Activated CD4-positive, alpha-beta T cell treated with anti-CD3 and anti-CD28 coated beads for 36 hours (primary cell): ENCODE measurements around the gene LRMDA. TPM values are rescaled to one million over a fixed set of nuclear protein-coding genes. Genes with fewer than 3 reads are reported as not detected.

Source experiments
- ATAC-seq: fragments of 200-7000 bp; cut with Tn5 transposase; one replicate; pipeline ENCODE4 v1.10.0; 2021; ENCODE audit warnings: mild to moderate bottlenecking, moderate library complexity
- CTCF ChIA-PET: fragments of 350-600 bp; sonication (Branson Sonifier 250); formaldehyde crosslinking; loops from one replicate; lab custom pipeline; 2021; ENCODE audit warnings: antibody characterized with exemption; lab: Charles Lee
- POLR2A ChIA-PET: fragments of 350-600 bp; sonication (Branson Sonifier 250); formaldehyde crosslinking; loops from one replicate; lab custom pipeline; 2021; ENCODE audit warnings: antibody characterized with exemption, inconsistent platforms; lab: Charles Lee
- DNase-seq: peaks from one replicate; pipeline ENCODE4 v3.0.0-alpha.2; 2020
- H3K27ac Mint-ChIP-seq: one replicate; pipeline ENCODE4 v1.8.0; 2021; ENCODE audit warnings: mixed read lengths
- H3K27me3 Mint-ChIP-seq: one replicate; pipeline ENCODE4 v1.8.0; 2021; ENCODE audit warnings: mixed read lengths
- H3K36me3 Mint-ChIP-seq: one replicate; pipeline ENCODE4 v1.8.0; 2021; ENCODE audit warnings: low read depth, mixed read lengths
- H3K4me1 Mint-ChIP-seq: one replicate; pipeline ENCODE4 v1.8.0; 2021; ENCODE audit warnings: mixed read lengths
- H3K4me3 Mint-ChIP-seq: one replicate; pipeline ENCODE4 v1.8.0; 2021; ENCODE audit warnings: mild to moderate bottlenecking, moderate library complexity, mixed read lengths
- H3K9me3 Mint-ChIP-seq: one replicate; pipeline ENCODE4 v1.8.0; 2021; ENCODE audit warnings: low read depth, mixed read lengths
- intact Hi-C, 2 experiments: fragments of 100-400 bp; cut with DNase I in 1 of 2; cut with micrococcal nuclease in 1 of 2; formaldehyde crosslinking; loops; one replicate each; pipeline versions ENCODE4 v1.14.2 to v1.15.1; 2022 to 2024; cut with DNase I, micrococcal nuclease
- total RNA-seq, 2 experiments: library from RNA; stranded (reverse); gene quantifications; one replicate each; pipeline ENCODE4 v1.2.3, GENCODE V29; 2021

The LRMDA gene
- total RNA-seq, 2 experiments from 2014 or later: not detected

- no peaks in the 10 kb centered on the region for H3K4me1 Mint-ChIP-seq
- intact Hi-C loops: no loop called here
- no peak overlapping the region for H3K4me3 Mint-ChIP-seq
- H3K36me3 Mint-ChIP-seq: no peaks in the 10 kb centered on the region
- no peak for ATAC-seq
- no peaks in the 10 kb centered on the region for H3K9me3 Mint-ChIP-seq
- ChIA-PET POLR2A (no interaction called here), CTCF (interaction anchor here (0.8 kb wide), 1 partner anchor 29 kb away, joined by 3 read pairs; no protein-coding TSS in a partner anchor)
- DNase-seq: no peak
- no peaks in the 10 kb centered on the region for H3K27me3 Mint-ChIP-seq
- no peak overlapping the region for H3K27ac Mint-ChIP-seq
Measured at GRCh38 chr10:76082956-76083355, 651.5 kb downstream of the LRMDA start.

- Mint-ChIP-seq H3K9me3 (no peaks in the 10 kb centered on the region), H3K4me1 (no peaks in the 10 kb centered on the region), H3K27ac (no peak overlapping the region), H3K36me3 (no peaks in the 10 kb centered on the region), H3K4me3 (no peak overlapping the region), H3K27me3 (peaks cover 2% of the 10 kb centered on the region)
- ChIA-PET CTCF (no interaction called here), POLR2A (no interaction called here)
- intact Hi-C loops: no loop called here
- ATAC-seq (no peak), DNase-seq (no peak)
Measured at GRCh38 chr10:76085002-76085816, 653.8 kb downstream of the LRMDA start.

- ChIA-PET POLR2A (no interaction called here), CTCF (interaction anchor here (1.1 kb wide), 1 partner anchor 9 kb away, joined by 3 read pairs; no protein-coding TSS in a partner anchor)
- peaks cover 2% of the 10 kb centered on the region for H3K27me3 Mint-ChIP-seq
Measured at GRCh38 chr10:76085817-76086167, 654.4 kb downstream of the LRMDA start.

GRCh38 chr10:76086170-76086760 lies 654.8 kb downstream of the LRMDA start:
- ChIA-PET POLR2A (no interaction called here), CTCF (interaction anchor here (1.1 kb wide), 1 partner anchor 10 kb away, joined by 3 read pairs; no protein-coding TSS in a partner anchor)
- H3K27me3 Mint-ChIP-seq: peaks cover 2% of the 10 kb centered on the region
- ATAC-seq: no peak
- H3K4me3 Mint-ChIP-seq: no peak overlapping the region
- no peaks in the 10 kb centered on the region for H3K9me3 Mint-ChIP-seq
- no peaks in the 10 kb centered on the region for H3K4me1 Mint-ChIP-seq
- intact Hi-C loops: no loop called here
- DNase-seq: no peak
- H3K27ac Mint-ChIP-seq: no peak overlapping the region
- H3K36me3 Mint-ChIP-seq: no peaks in the 10 kb centered on the region

More at GRCh38 chr10:76085817-76086167, 654.4 kb downstream of the LRMDA start:
- Mint-ChIP-seq H3K4me3 (no peak overlapping the region), H3K4me1 (no peaks in the 10 kb centered on the region), H3K9me3 (no peaks in the 10 kb centered on the region), H3K27ac (no peak overlapping the region), H3K36me3 (no peaks in the 10 kb centered on the region)
- intact Hi-C loops: no loop called here
- DNase-seq: no peak
- ATAC-seq: no peak

GRCh38 chr10:76086761-76087639 lies 655.6 kb downstream of the LRMDA start:
- H3K27ac Mint-ChIP-seq: no peak overlapping the region
- ChIA-PET POLR2A (no interaction called here), CTCF (interaction anchor here (0.5 to 1.1 kb wide), 3 partner anchors 10 to 890 kb away, joined by 3 read pairs; no protein-coding TSS in a partner anchor)
- H3K27me3 Mint-ChIP-seq: peaks cover 2% of the 10 kb centered on the region
- no peaks in the 10 kb centered on the region for H3K4me1 Mint-ChIP-seq
- no peaks in the 10 kb centered on the region for H3K9me3 Mint-ChIP-seq
- DNase-seq: peak; percentile 18
- H3K4me3 Mint-ChIP-seq: no peak overlapping the region
- no peak for ATAC-seq
- no peaks in the 10 kb centered on the region for H3K36me3 Mint-ChIP-seq
- intact Hi-C loops: no loop called here

GRCh38 chr10:76088008-76088407 lies 656.6 kb downstream of the LRMDA start:
- POLR2A ChIA-PET: no interaction called here
- ATAC-seq: no peak
- Mint-ChIP-seq H3K4me3 (no peak overlapping the region), H3K27me3 (peaks cover 2% of the 10 kb centered on the region), H3K27ac (no peak overlapping the region), H3K4me1 (no peaks in the 10 kb centered on the region), H3K36me3 (no peaks in the 10 kb centered on the region), H3K9me3 (no peaks in the 10 kb centered on the region)
- intact Hi-C loops: no loop called here
- DNase-seq: no peak
- CTCF ChIA-PET: interaction anchor here (0.9 kb wide), 1 partner anchor 225 kb away, joined by 3 read pairs; no protein-coding TSS in a partner anchor

- Mint-ChIP-seq H3K27ac (no peak overlapping the region), H3K36me3 (no peaks in the 10 kb centered on the region), H3K9me3 (no peaks in the 10 kb centered on the region), H3K4me1 (no peaks in the 10 kb centered on the region), H3K27me3 (peaks cover 2% of the 10 kb centered on the region), H3K4me3 (no peak overlapping the region)
- ChIA-PET CTCF (no interaction called here), POLR2A (no interaction called here)
- intact Hi-C loops: no loop called here
- no peak for DNase-seq
- no peak for ATAC-seq
Measured at GRCh38 chr10:76088980-76089379, 657.6 kb downstream of the LRMDA start.

- peaks cover 2% of the 10 kb centered on the region for H3K27me3 Mint-ChIP-seq
- intact Hi-C loops: no loop called here
- H3K4me3 Mint-ChIP-seq: no peak overlapping the region
- no peaks in the 10 kb centered on the region for H3K9me3 Mint-ChIP-seq
- no peaks in the 10 kb centered on the region for H3K36me3 Mint-ChIP-seq
- ChIA-PET CTCF (no interaction called here), POLR2A (no interaction called here)
- DNase-seq (no peak), ATAC-seq (no peak)
- H3K4me1 Mint-ChIP-seq: no peaks in the 10 kb centered on the region
- H3K27ac Mint-ChIP-seq: no peak overlapping the region
Measured at GRCh38 chr10:76089556-76090180, 658.2 kb downstream of the LRMDA start.

GRCh38 chr10:76091926-76092325 lies 660.5 kb downstream of the LRMDA start:
- no peaks in the 10 kb centered on the region for H3K4me1 Mint-ChIP-seq
- no peak for DNase-seq
- no peak for ATAC-seq
- H3K36me3 Mint-ChIP-seq: no peaks in the 10 kb centered on the region
- peaks cover 2% of the 10 kb centered on the region for H3K27me3 Mint-ChIP-seq
- no peak overlapping the region for H3K4me3 Mint-ChIP-seq
- no peaks in the 10 kb centered on the region for H3K9me3 Mint-ChIP-seq
- H3K27ac Mint-ChIP-seq: no peak overlapping the region
- ChIA-PET CTCF (no interaction called here), POLR2A (no interaction called here)
- intact Hi-C loops: no loop called here

- intact Hi-C loops: loop anchor here in 1 of 2 experiments (10.0 kb wide), 1 partner anchor 198 kb away; no protein-coding TSS in a partner anchor
- ChIA-PET CTCF (no interaction called here), POLR2A (no interaction called here)
- Mint-ChIP-seq H3K27ac (no peak overlapping the region), H3K4me3 (no peak overlapping the region), H3K27me3 (no peaks in the 10 kb centered on the region), H3K36me3 (no peaks in the 10 kb centered on the region), H3K4me1 (no peaks in the 10 kb centered on the region), H3K9me3 (no peaks in the 10 kb centered on the region)
- DNase-seq: no peak
- ATAC-seq: no peak
Measured at GRCh38 chr10:76106611-76107010, 675.2 kb downstream of the LRMDA start.
